GM19467 (cell line): Measurements from ENCODE around the gene DOP1B.
A peak's percentile ranks its signal among the peaks of the same experiment; 100 is the strongest.
"Not testable (repeated sequence)": the region's sequence is repeated elsewhere in the genome, so short reads cannot be mapped to it uniquely, and the experiment has no call there.

Source experiments
- ATAC-seq: cut with Tn5 transposase; IDR thresholded peaks from one replicate; pipeline ENCODE4 v1.9.1; 2021; ENCODE audit warnings: mild to moderate bottlenecking, moderate library complexity; ENCODE audit not compliant: unreplicated experiment

DOP1B gene, protein sequence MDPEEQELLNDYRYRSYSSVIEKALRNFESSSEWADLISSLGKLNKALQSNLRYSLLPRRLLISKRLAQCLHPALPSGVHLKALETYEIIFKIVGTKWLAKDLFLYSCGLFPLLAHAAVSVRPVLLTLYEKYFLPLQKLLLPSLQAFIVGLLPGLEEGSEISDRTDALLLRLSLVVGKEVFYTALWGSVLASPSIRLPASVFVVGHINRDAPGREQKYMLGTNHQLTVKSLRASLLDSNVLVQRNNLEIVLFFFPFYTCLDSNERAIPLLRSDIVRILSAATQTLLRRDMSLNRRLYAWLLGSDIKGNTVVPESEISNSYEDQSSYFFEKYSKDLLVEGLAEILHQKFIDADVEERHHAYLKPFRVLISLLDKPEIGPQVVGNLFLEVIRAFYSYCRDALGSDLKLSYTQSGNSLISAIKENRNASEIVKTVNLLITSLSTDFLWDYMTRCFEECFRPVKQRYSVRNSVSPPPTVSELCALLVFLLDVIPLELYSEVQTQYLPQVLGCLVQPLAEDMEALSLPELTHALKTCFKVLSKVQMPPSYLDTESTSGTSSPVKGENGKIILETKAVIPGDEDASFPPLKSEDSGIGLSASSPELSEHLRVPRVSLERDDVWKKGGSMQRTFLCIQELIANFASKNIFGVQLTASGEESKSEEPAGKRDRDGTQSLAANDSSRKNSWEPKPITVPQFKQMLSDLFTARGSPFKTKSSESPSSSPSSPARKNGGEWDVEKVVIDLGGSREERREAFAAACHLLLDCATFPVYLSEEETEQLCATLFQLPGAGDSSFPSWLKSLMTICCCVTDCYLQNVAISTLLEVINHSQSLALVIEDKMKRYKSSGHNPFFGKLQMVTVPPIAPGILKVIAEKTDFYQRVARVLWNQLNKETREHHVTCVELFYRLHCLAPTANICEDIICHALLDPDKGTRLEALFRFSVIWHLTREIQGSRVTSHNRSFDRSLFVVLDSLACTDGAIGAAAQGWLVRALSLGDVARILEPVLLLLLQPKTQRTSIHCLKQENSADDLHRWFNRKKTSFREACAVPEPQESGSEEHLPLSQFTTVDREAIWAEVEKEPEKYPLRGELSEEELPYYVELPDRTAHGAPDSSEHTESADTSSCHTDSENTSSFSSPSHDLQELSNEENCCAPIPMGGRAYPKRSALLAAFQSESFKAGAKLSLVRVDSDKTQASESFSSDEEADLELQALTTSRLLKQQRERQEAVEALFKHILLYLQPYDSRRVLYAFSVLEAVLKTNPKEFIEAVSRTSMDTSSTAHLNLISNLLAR (N-terminal part only)

DNA sequence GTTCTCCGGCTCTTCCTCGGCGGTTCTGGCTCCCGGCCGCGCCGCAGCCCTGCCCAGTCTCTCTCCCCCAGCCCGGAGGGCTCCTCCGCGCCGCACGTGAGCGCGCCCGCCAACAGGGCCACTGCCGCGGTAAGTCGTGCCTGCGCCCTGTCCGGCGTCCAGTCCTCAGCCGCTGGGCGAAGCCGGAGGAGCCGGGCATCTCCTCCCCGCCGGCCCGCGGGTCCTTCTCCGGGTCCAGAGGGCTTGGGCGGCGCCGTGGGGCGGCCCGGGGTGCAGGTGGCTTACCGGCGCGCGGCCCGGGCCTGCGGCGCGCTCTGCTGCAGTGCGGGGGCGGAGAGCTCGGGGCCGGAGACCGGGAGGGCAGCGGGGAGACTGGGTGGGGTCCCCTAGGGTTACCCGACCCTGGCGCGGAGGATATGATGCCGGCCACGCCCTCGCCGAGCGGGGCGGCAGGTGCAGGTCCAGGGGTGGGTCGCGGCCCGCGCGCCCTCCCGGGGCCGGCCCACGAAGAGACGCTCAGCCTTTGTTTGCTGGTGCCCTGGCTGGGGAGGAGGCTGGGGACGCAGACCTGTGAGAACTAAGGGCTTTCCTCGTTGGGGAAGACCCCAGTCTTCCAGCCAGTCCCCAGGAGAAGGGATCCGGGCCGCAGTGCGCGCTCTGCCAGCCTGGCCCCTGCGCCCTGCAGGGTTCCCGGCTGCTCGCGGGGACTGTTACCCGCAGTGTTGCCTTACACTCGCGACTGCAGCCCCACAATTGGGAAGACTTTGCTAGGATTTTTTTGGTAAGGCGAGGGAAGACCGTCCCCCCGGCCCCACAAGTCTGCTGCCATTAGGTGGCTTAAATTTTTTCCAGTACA lies at the start of gene DOP1B:
Gene DOP1B, plus strand, starts transcription at position 10 of the 856 bp plus-strand sequence. CDS start 7,910 bp downstream, outside the sequence.
- ATAC-seq = peak; percentile 25

DNA sequence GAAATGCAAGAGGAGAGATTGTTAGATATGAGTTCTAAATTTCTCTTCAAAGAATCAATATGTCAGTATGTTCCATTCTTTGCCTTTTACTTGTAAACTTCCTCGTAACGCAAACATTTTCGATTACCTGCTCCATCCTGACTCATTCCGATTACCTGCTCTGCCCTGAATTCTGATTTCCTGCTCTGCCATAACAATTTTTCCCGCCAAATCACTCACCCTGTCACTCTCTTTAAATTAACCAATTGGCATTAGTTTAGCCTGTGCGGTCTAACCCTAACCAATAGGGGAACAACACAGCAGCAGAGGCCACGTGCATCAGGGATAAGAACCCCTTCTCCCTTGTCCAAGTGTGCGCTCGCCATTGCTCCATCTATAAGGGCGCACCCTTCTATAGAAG lies 46.8 kb upstream of the DOP1B start:
- no peak for ATAC-seq

DNA sequence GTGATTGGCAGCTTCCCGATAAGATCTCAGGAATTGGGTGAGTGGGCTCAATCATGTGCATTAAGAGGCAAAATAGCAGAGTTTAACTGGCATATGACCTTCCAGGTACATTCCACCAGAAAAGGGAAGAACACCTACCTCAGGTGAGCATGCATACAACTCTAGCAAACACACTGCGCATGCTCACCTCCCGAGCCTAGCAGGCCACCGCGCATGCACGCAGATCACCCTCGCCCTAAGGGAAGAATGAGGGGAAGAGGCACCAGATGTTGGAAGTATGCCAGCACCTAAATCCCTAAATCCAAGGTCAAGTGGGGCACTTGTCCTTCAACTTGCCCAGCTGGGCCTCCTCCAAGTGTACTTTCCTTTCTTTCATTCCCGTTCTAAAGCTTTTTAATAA lies 45.4 kb upstream of the DOP1B start:
- ATAC-seq = no peak

DNA sequence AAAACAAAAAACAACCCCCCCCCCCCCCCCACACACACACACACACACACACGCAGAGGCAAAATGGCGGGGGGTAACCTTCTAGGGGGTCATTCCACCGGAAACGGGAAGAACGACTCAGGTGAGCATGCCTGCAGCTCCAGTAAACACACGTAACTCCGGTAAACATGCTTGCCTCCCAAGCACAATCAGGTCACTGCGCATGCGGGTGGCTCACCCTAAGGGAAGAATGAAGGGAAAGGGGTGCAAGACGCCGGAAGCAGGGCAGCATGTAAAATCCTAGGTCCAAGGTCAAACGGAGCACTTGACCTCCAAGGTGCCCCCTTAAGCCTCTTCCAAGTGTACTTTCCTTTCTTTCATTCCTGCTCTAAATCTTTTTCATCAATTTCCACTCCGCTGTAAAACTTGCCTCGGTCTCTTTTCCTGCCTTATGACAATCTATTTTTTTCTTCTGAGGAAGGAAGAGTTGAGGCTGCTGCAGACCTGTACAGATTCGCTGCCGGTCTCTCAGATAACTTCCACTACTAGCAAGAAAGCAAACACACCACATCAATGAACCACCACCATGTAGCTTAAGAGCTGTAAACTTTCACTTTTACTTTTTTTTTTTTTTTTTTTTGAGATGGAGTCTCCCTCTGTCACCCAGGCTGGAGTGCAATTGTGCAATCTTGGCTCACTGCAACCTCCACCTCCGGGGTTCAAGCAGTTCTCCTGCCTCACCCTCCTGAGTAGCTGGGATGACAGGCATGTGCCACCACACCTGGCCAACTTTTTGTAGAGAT lies 42.8 kb upstream of the DOP1B start:
- no peak for ATAC-seq

DNA sequence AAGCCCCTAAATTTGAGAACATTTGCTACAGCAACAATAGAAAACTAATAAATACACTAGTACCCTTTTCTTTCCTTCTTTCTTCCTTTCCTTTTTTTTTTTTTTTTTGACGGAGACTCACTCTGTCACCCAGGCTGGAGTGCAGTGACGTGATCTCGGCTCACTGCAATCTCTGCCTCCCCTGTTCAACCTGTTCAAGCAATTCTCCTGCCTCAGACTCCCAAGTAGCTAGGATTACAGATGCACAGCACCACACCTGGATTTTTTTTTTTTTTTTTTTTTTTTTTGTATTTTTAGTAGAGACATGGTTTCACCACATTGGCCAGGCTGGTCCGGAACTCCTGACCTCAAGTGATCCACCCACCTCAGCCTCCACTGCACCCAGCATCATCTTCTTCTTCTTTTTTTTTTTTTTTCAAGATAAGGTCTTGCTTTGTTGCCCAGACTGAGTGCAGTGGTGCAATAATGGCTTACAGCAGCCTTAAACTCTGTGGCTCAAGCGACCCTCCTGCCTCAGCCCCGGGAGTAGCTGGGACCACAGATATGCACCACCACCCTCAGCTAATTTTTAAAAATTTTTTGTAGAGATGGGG lies 41.4 kb upstream of the DOP1B start:
- ATAC-seq = no peak

DNA sequence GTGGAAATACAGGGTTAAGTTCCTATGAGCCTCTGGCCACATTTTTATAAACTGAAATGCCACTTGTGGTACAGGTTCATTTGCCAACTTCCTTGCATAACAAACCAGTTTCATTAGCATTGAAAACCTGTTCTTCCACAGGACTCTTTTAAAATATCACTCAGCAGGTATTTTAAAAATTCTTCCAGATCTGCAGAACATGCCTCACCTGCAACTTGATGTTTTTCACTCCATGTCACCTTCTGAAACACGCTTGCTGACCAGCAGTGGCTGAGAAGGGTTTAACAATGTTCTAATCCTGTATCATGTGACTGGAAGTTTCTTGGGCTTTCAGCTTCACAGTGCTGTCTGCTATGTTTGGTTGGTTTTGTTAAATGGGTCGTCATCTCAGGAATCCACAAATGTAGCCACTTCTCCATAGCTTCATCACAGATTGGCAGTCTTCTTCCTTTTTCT lies 39.3 kb upstream of the DOP1B start:
- ATAC-seq = no peak

DNA sequence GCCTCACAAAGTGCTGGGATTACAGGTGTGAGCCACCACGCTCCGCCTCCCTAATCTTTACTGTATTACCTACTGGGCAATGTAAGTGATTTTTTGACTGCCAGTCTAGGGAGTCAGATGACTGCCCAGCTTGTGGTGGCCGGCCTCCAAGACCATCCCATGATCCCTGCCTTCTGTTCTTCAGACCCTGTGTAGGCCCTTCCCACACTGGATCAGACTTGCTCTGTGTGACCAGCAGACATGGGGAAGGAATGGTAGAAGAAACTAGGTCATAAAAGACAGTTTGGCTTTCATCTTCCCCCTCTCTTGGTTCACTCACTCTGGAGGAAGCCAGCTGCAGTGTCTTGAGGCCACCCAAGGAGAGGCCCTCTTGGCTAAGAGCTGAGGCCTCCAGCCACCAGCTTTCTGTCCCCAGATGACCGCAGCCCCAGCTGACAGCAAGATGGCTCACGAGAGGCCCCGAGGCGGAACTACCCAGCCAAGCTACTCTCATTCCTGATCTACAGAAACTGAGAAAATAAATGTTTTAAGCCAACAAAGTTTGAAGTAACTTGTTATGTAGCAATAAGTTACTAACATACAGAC lies 36.2 kb upstream of the DOP1B start:
- no peak for ATAC-seq

DNA sequence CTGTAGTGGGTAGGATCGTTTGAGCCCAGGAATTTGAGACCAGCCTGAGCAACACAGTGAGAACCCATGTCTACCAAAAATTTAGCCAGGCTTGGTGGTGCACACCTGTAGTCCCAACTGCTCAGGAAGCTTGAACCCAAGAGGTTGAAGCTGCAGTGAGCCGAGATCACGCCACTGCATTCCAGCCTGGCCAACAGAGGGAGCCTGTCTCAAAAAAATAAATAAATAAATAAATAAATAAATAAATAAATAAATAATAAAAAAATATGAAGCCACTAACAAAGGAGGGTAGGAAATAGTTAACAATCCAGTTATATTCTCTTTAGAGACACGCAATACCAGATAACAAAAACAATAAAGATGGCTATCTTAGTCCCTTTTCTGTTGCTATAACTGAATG lies 33.6 kb upstream of the DOP1B start:
- ATAC-seq = no peak

DNA sequence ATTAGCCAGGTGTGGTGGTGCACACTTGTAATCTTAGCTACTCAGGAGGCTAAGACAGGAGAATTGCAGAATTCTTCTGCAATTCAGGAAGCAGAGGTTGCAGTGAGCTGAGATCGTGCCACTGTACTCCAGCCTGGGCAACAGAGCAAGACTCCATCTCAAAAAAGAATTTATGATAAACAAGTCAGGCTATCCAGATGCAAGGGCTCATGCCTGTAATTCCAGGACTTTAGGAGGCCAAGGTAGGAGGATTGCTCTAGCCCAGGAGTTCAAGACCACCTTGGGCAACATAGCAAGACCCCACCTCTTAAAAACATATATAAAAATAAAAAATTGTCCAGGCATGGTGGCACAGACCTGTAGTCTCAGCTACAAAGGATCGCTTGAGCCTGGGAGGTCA lies 32.2 kb upstream of the DOP1B start:
- no peak for ATAC-seq

DNA sequence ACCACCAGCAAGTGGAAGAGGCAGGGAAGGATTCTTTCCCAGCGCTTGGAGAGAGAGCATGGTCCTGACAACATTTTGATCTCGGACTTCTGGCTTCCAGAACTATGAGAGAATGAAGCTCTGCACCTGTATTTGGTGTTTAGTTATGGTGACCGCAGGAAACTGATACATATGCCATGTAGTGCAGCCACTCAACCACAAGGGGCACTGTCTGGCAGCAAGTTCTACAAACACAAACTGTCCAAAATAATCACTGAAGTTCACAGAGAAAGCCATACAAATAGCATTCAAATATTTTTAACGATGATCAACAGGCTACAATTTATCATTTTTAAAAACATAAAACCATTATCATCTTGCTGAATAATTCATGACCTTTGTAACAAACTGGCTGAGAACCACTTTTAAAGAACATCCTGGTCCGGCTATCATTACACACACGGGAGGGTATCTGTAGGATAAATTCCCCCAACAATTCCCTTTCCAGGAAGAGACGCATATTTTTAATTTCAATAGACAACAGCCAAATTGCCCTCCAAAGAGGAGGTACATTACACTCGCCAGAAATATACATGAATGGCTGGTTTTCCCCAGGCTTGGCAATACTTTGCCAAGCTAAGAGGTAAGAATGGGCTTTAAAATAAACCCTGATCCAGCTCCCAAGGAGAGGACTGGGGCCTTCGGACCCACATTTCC lies 31.0 kb upstream of the DOP1B start:
- ATAC-seq = no peak

DNA sequence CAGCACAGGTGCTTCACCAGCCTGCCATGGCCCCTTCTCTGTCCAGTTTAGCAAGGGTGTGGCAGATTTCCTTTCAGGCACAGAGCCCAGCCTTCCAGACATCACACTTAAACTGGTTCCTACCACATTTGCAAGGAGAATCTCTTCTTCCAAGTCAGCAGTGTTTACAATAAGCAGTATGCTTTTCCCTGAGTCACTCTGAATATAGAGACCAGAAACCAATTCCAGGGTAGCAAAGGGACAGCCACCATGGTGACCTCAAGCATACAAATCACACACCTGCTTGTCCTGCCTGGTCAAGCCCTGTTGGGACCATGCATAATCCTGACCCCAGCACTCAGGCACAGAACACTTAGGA lies 30.4 kb upstream of the DOP1B start:
- ATAC-seq = no peak

DNA sequence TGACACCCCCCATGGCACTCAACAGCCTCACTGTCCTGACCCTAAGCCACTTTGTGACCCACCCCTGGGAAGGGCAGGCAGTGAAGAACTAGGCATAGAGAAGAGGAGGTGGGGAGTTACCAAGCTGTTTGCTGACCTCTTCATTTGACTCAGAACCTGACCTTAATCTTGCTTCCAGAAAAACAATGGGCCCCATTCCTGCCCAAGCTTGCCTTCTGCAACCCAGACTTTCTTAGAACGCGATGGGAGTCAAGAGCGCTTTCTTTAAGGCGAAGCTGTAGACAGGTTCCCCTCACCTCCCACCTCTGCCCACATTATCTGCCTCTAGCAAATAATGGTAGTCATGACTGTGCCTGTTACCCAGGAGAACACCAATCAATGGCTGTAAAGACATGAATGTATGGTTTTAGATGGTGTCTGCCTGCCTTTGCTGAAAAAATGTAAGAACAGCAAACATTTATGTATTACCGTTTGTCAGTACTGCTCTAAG lies 30.0 kb upstream of the DOP1B start:
- ATAC-seq = no peak

DNA sequence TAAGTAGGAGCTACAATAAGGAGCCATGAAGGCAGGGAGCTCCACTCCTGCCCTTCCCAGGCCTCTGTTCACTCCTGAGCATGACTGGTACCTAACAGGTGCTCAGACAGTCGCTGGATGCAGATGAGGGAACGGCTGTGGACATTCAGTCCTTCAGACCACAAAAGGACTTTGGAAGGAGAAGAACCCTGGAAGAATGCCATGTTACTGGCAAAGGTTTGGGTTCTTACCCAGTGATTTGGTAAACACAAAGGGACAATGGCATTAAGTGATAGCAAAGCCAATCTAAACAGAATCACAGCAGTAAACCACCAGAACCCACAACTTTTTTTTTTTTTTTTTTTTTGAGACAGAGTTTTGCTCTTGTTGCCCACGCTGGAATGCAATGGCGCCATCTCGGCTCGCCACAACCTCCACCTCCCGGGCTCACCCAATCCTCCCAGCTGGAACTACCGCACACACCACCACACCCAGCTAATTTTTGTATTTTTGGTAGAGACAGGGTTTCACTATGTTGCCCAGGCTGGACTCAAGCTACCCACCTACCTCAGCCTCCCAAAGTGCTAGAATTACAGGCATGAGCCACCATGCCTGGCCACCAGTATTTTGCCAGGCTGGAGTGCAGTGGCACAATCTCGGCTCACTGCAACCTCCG lies 29.2 kb upstream of the DOP1B start:
- no peak for ATAC-seq

DNA sequence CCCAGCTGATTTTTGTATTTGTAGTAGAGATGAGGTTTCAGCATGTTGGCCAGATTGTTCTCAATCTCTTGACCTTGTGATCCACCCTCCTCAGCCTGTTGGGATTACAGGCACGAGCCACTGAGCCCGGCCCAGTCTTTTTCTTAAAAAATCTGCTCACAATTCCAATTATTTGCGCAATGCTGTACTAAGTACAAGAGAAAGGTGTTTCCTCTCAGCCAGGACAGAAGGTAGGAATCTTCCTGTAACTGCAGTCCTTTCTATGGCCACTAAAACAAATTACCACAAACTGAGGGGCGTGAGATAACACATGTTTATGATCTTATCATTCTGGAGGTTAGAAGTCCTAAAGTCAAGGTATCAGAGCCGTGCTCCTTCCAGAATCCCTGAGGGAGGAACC lies 28.6 kb upstream of the DOP1B start:
- no peak for ATAC-seq

DNA sequence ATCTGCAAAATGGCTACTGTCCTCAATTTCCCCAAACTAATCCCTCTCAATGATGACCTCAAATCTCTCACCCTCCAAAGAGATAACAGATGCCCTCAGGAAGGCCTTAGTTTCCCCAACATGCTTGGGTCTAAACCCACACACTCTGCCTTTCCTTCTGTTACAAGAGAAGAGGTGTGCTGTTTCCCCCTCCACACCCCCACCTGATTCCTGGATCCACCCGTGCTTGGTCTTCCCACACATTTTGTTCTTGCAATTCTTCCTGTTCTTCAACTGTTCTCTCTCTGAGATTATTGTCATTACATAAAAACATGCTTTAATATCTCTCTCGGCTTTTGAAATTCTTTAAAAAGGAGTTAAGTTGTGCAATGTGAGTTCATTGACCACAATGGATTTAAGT lies 27.4 kb upstream of the DOP1B start:
- no peak for ATAC-seq

DNA sequence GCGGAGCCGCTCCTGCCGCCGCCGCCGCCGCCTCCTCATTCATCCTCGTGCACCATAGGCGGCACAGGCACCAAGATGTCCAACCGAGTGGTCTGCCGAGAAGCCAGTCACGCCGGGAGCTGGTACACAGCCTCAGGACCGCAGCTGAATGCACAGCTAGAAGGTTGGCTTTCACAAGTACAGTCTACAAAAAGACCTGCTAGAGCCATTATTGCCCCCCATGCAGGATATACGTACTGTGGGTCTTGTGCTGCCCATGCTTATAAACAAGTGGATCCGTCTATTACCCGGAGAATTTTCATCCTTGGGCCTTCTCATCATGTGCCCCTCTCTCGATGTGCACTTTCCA lies 26.2 kb upstream of the DOP1B start:
- ATAC-seq = not testable (repeated sequence)

DNA sequence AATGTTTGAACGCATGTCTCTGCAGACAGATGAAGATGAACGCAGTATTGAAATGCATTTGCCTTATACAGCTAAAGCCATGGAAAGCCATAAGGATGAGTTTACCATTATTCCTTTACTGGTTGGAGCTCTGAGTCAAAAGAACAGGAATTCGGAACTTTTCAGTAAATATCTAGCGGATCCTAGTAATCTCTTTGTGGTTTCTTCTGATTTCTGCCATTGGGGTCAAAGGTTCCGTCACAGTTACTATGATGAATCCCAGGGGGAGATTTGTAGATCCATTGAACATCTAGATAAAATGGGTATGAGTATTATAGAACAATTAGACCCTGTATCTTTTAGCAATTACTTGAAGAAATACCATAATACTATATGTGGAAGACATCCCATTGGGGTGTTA lies 25.8 kb upstream of the DOP1B start:
- not testable (repeated sequence) for ATAC-seq

DNA sequence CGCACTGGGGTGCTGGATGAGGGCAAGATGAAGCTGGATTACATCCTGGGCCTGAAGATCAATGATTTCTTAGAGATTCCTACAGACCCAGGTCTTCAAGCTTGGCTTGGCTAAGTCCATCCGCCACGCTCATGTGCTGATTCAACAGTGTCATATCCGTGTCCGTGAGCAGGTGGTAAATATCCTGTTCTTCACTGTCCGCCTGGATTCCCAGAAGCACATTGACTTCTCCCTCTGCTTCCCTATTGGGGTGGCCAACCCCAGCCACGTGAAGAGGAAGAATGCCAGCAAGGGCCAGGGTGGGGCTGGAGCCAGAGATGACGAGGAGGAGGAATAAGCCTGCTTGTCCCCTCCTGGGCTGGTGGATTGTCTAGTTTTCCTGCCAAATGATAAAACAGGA lies 23.9 kb upstream of the DOP1B start:
- no peak for ATAC-seq
